GM12892 (cell line): ENCODE measurements around the gene PACSIN2.

Experiments used
- POLR2A ChIP-seq: IDR thresholded peaks from 2 replicates; pipeline ENCODE4 v1.6.1; 2011; ENCODE audit warnings: low read depth, low read length, control low read depth
- TAF1 ChIP-seq: IDR thresholded peaks from 2 replicates; pipeline ENCODE4 v1.6.1; 2011; ENCODE audit warnings: low read depth, mild to moderate bottlenecking, control low read depth, low read length, borderline replicate concordance

GRCh38 chr22:42957544-42957943 lies 57.4 kb downstream of the PACSIN2 start:
- TF ChIP-seq POLR2A (no peak), TAF1 (no peak)
